DND-41 (cell line): ENCODE data around the gene SLC25A4.

Source experiments
- ATAC-seq: fragments of 200-7000 bp; cut with Tn5 transposase; 3 replicates; pipeline ENCODE4 v1.9.1; 2021; ENCODE audit warnings: low read depth; ENCODE audit not compliant: insufficient read depth
- DNase-seq: peaks from one replicate; pipeline ENCODE4 v3.0.0-alpha.2; 2020
- H2AFZ ChIP-seq: 2 replicates; pipeline ENCODE4 v1.6.0; 2012; ENCODE audit warnings: low read depth, low read length
- H3K27ac ChIP-seq: 2 replicates; pipeline ENCODE4 v1.5.1; 2012; ENCODE audit warnings: low read length, inconsistent platforms
- H3K27me3 ChIP-seq: fragments of 200-600 bp; sonication (generic); 2 replicates; pipeline ENCODE4 v1.6.0; 2012; ENCODE audit warnings: low read length, mild to moderate bottlenecking, inconsistent platforms; ENCODE audit not compliant: insufficient read depth, poor library complexity
- H3K36me3 ChIP-seq: 2 replicates; pipeline ENCODE4 v1.5.1; 2012; ENCODE audit warnings: low read length, inconsistent platforms; ENCODE audit not compliant: insufficient read depth
- H3K4me1 ChIP-seq: 2 replicates; pipeline ENCODE4 v1.5.1; 2012; ENCODE audit warnings: mild to moderate bottlenecking, low read length; ENCODE audit not compliant: insufficient read depth
- H3K4me2 ChIP-seq: 2 replicates; pipeline ENCODE4 v1.6.0; 2012; ENCODE audit warnings: mild to moderate bottlenecking, moderate library complexity, low read length, inconsistent platforms; ENCODE audit not compliant: insufficient read depth
- H3K4me3 ChIP-seq, 2 experiments: fragments of 200-600 bp in 1 of 2; shearing (Covaris generic) in 1 of 2; 2 replicates each; pipeline ENCODE4 v1.5.1; 2012 to 2016; ENCODE audit warnings: inconsistent platforms in 2 of 2, low read length in 2 of 2, mild to moderate bottlenecking in 2 of 2, low read depth in 1 of 2, moderate library complexity in 1 of 2
- H3K79me2 ChIP-seq: 2 replicates; pipeline ENCODE4 v1.6.0; 2012; ENCODE audit warnings: low read length, inconsistent platforms; ENCODE audit not compliant: insufficient read depth
- H3K9ac ChIP-seq: 2 replicates; pipeline ENCODE4 v1.6.0; 2012; ENCODE audit warnings: low read depth, mild to moderate bottlenecking, inconsistent platforms, low read length, moderate library complexity
- H3K9me3 ChIP-seq: 2 replicates; pipeline ENCODE4 v1.5.1; 2012; ENCODE audit warnings: low read length, moderate library complexity, mild to moderate bottlenecking, inconsistent platforms; ENCODE audit not compliant: insufficient read depth, severe bottlenecking
- H4K20me1 ChIP-seq: 2 replicates; pipeline ENCODE4 v1.6.0; 2012; ENCODE audit warnings: low read length; ENCODE audit not compliant: insufficient read depth
- CTCF ChIP-seq: IDR thresholded peaks from 2 replicates; pipeline ENCODE4 v1.5.1; 2012; ENCODE audit warnings: borderline replicate concordance, low read length, moderate library complexity, mild to moderate bottlenecking; ENCODE audit not compliant: poor library complexity, severe bottlenecking; ENCODE audit errors: extremely low read depth
- EZH2 ChIP-seq: IDR thresholded peaks from 3 replicates; pipeline ENCODE4 v1.6.1; 2012; ENCODE audit warnings: borderline replicate concordance, low read depth, mild to moderate bottlenecking, moderate library complexity, low read length, inconsistent platforms; ENCODE audit not compliant: severe bottlenecking

The SLC25A4 gene

DNA sequence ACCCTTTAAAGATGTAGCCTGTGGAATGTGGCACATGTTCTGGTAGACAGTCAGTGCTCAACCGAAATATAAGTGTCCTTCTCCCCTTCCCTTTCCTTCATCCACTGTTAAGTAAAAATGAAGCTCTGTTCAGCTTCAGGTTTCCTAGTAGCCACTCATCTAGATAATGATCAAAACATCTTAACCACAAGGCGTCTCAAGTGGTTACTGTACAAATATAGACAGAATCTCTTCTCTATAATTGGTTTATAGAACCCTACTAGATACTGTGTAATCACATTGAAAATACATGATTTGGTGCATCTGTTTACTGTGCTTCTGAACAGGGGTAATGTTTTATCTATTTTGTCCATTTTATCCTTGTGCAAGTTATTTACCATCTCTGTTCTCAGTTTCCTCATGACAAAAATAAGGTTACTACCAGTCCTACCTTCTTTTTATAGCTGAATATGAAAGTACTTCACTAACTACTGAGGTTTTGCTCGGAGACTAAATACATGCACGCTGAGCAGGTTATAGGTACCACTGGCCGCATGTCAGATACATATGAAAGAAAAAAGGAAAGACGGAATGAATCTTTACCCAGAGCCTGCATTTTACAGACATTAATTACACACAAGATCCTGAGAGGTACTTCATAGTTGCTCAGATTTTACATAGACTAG is 20.3 kb upstream of the SLC25A4 start:
- H4K20me1 ChIP-seq: no peaks in the 10 kb centered on the region
- H3K4me2 ChIP-seq: no peak overlapping the region
- H3K27me3 ChIP-seq: no peaks in the 10 kb centered on the region
- H3K36me3 ChIP-seq: no peaks in the 10 kb centered on the region
- DNase-seq (no peak), ATAC-seq (peak; percentile 68)
- TF ChIP-seq CTCF (no peak), EZH2 (no peak)
- peaks cover 5% of the 10 kb centered on the region for H3K9me3 ChIP-seq
- no peak overlapping the region for H2AFZ ChIP-seq
- H3K4me1 ChIP-seq: no peaks in the 10 kb centered on the region
- H3K79me2 ChIP-seq: no peaks in the 10 kb centered on the region
- no peak overlapping the region for H3K27ac ChIP-seq
- H3K4me3 ChIP-seq: no peak overlapping the region
- no peak overlapping the region for H3K9ac ChIP-seq

GRCh38 chr4:185124006-185124405 is 19.1 kb upstream of the SLC25A4 start:
- DNase-seq (no peak), ATAC-seq (no peak)
- no peak overlapping the region for H3K9ac ChIP-seq
- no peaks in the 10 kb centered on the region for H3K79me2 ChIP-seq
- TF ChIP-seq EZH2 (no peak), CTCF (no peak)
- H4K20me1 ChIP-seq: no peaks in the 10 kb centered on the region
- no peak overlapping the region for H3K4me3 ChIP-seq
- H3K9me3 ChIP-seq: peaks cover 5% of the 10 kb centered on the region
- H3K27ac ChIP-seq: no peak overlapping the region
- H3K4me2 ChIP-seq: no peak overlapping the region
- H3K27me3 ChIP-seq: no peaks in the 10 kb centered on the region
- no peaks in the 10 kb centered on the region for H3K36me3 ChIP-seq
- H2AFZ ChIP-seq: no peak overlapping the region
- no peaks in the 10 kb centered on the region for H3K4me1 ChIP-seq

- Histone ChIP-seq H3K27me3 (no peaks in the 10 kb centered on the region), H3K36me3 (no peaks in the 10 kb centered on the region), H2AFZ (no peak overlapping the region), H3K79me2 (no peaks in the 10 kb centered on the region), H3K4me2 (no peak overlapping the region), H3K4me1 (no peaks in the 10 kb centered on the region), H3K4me3 (no peak overlapping the region), H3K27ac (no peak overlapping the region), H3K9ac (no peak overlapping the region), H4K20me1 (no peaks in the 10 kb centered on the region), H3K9me3 (peaks cover 5% of the 10 kb centered on the region)
- DNase-seq: no peak
- no peak for ATAC-seq
- TF ChIP-seq EZH2: no peak
- TF ChIP-seq CTCF: no peak
These were observed 15.8 kb upstream of the SLC25A4 start for GRCh38 chr4:185127021-185127925.
